Measurements from ENCODE around the gene TCFL5.

DNA sequence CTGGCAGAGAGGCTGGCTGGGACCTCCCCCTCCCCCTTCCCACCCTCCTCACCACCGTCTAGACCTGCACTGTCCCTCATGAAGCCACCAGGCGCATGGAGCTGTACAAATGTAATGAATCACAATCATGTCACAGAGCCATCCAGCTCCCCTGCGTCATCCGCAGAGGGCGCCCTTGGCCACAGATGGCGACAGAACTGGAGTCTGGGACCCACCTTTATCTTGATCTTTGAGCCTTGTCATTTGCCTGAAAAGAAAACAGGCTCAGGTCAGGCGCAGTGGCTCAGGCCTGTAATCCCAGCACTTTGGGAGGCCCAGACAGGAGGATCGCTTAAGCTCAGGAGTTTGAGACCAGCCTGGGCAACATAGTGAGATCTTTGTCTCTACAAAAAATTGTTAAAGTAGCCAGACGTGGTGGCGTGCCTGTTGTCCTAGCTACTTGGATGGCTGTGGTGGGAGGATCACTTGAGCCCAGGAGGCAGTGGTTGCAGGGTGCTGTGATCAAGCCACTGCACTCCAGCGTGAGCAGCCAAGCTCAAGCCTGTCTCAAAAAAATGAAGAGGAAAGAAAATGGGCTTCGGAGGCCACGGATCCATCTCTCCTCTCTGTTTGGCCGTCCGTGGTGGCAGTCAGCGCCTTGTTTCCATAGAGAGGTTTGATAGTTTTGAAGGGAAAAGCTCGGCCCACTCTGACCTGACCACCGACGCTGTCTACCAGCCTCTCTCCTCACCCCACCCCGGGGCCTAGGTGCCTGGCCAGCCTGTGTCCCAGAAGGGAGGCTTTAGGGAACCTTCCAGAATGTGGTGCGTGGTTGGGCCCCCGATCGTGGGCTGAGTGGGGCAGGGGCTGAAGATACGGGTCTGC is 38.6 kb downstream of the TCFL5 start:
- TF ChIP-seq CTCF (IDR thresholded peaks at IDR 0.05 in 8 of 11, conservative IDR thresholded peaks at IDR 0.05 in 3 of 11) (peak in 6 of 11 experiments; percentile 20 to 42 (median 32)), POLR2A (IDR thresholded peaks at IDR 0.05) (no peak), POLR2AphosphoS5 (IDR thresholded peaks at IDR 0.05) (no peak)

Data from spleen (tissue), 7 donors.